Stimulated activated CD8-positive, alpha-beta memory T cell treated with anti-CD3 and anti-CD28 coated beads, Interleukin-2, amount 100 ng/mL, for 1 hour (primary cell): Measurements from ENCODE around the gene IPO8.

Source experiments
- DNase-seq, 2 donors: peaks; one replicate each; pipeline ENCODE4 v3.0.0-alpha.2; 2020; ENCODE audit warnings: low read depth in 2 of 2

Gene IPO8

GRCh38 chr12:30695199-30696102 lies at the start of gene IPO8:
Gene IPO8 (minus strand): TSS chr12:30695869. CDS start chr12:30695647, 222 bp downstream.
- peak; percentile 67 to 75 for DNase-seq

- DNase-seq, result no peak
Measured at GRCh38 chr12:30744321-30744720, 48.7 kb upstream of the IPO8 start.

GRCh38 chr12:30740274-30740673 lies 44.6 kb upstream of the IPO8 start:
- DNase-seq, result no peak

- DNase-seq, result no peak
Measured at GRCh38 chr12:30739020-30739419, 43.4 kb upstream of the IPO8 start.

GRCh38 chr12:30732954-30733637 lies 37.4 kb upstream of the IPO8 start:
- no peak for DNase-seq

GRCh38 chr12:30730011-30730410 lies 34.3 kb upstream of the IPO8 start:
- no peak for DNase-seq

GRCh38 chr12:30729547-30729946 lies 33.9 kb upstream of the IPO8 start:
- DNase-seq, result no peak

GRCh38 chr12:30726647-30727046 lies 31.0 kb upstream of the IPO8 start:
- no peak for DNase-seq

GRCh38 chr12:30725739-30726138 lies 30.1 kb upstream of the IPO8 start:
- DNase-seq, result no peak

- no peak for DNase-seq
Measured at GRCh38 chr12:30719060-30719459, 23.4 kb upstream of the IPO8 start.

- DNase-seq, result no peak
Measured at GRCh38 chr12:30707613-30708342, 12.1 kb upstream of the IPO8 start.

GRCh38 chr12:30706476-30706875 lies 10.8 kb upstream of the IPO8 start:
- DNase-seq, result no peak

GRCh38 chr12:30701056-30701455 lies 5.4 kb upstream of the IPO8 start:
- no peak for DNase-seq

GRCh38 chr12:30700216-30700900 lies 4.7 kb upstream of the IPO8 start:
- DNase-seq, result no peak

GRCh38 chr12:30698346-30698745 lies 2.7 kb upstream of the IPO8 start:
- no peak for DNase-seq

GRCh38 chr12:30696943-30697342 lies 1.3 kb upstream of the IPO8 start:
- DNase-seq, result no peak

GRCh38 chr12:30696486-30696885 lies 817 bp upstream of the IPO8 start:
- DNase-seq, result no peak

- no peak for DNase-seq
Measured at GRCh38 chr12:30696103-30696408, 387 bp upstream of the IPO8 start.

- no peak for DNase-seq
Measured at GRCh38 chr12:30694412-30695198, 1.1 kb downstream of the IPO8 start.

GRCh38 chr12:30692470-30692869 lies 3.2 kb downstream of the IPO8 start:
- no peak for DNase-seq
